ENCODE results near the gene MX1.

Gene MX1

GRCh38 chr21:41432562-41433460 is 6.8 kb downstream of the MX1 start:
- DNase-seq, result peak; percentile 22

GRCh38 chr21:41433566-41433965 is 7.5 kb downstream of the MX1 start:
- no peak for DNase-seq

GRCh38 chr21:41435706-41436105 is 9.7 kb downstream of the MX1 start:
- no peak for DNase-seq

GRCh38 chr21:41437729-41438128 is 11.7 kb downstream of the MX1 start:
- no peak for DNase-seq

- DNase-seq, result no peak
Observed at GRCh38 chr21:41438425-41439113, 12.5 kb downstream of the MX1 start.

- no peak for DNase-seq
Observed at GRCh38 chr21:41439248-41439647, 13.2 kb downstream of the MX1 start.

GRCh38 chr21:41441546-41441945 is 15.5 kb downstream of the MX1 start:
- DNase-seq, result no peak

- no peak for DNase-seq
Observed at GRCh38 chr21:41442481-41443186, 16.6 kb downstream of the MX1 start.

- no peak for DNase-seq
Observed at GRCh38 chr21:41443562-41443961, 17.5 kb downstream of the MX1 start.

GRCh38 chr21:41444703-41445464 is 18.8 kb downstream of the MX1 start:
- DNase-seq, result no peak

GRCh38 chr21:41445465-41445862 is 19.4 kb downstream of the MX1 start:
- no peak for DNase-seq

- DNase-seq, result no peak
Observed at GRCh38 chr21:41446586-41446985, 20.5 kb downstream of the MX1 start.

- DNase-seq, result no peak
Observed at GRCh38 chr21:41447356-41447755, 21.3 kb downstream of the MX1 start.

GRCh38 chr21:41449613-41450012 is 23.6 kb downstream of the MX1 start:
- no peak for DNase-seq

- no peak for DNase-seq
Observed at GRCh38 chr21:41451753-41452676, 26.0 kb downstream of the MX1 start.

GRCh38 chr21:41453198-41453597 is 27.2 kb downstream of the MX1 start:
- DNase-seq, result no peak

GRCh38 chr21:41453761-41454160 is 27.7 kb downstream of the MX1 start:
- no peak for DNase-seq

GRCh38 chr21:41458121-41458520 is 32.1 kb downstream of the MX1 start:
- DNase-seq, result no peak

GRCh38 chr21:41458559-41458958 is 32.5 kb downstream of the MX1 start:
- DNase-seq, result no peak

GRCh38 chr21:41459884-41460534 is 34.0 kb downstream of the MX1 start:
- DNase-seq, result no peak

Measured in DMS79 treated with DMSO at 0.1 percent for 48 hours (cell line).